ENCODE measurements around the gene GRM1.

GRCh38 chr6:146149770-146150169, 120.9 kb downstream of the GRM1 start:
- no peak for TF ChIP-seq CTCF (conservative IDR thresholded peaks at IDR 0.05; ENCODE audit: low read depth in 2 of 2)
- TF ChIP-seq POLR2AphosphoS5 (IDR thresholded peaks at IDR 0.05; ENCODE audit: low read depth): no peak
- TF ChIP-seq ETS1 (IDR thresholded peaks at IDR 0.05): no peak
